MM.1S (cell line): ENCODE results near the gene MXRA7.

Experiments
- EZH2phosphoT487 ChIP-seq: fragments of 300-600 bp; sonication (generic); IDR thresholded peaks from 2 replicates; pipeline ENCODE4 v1.6.1; 2018; ENCODE audit warnings: antibody characterized with exemption, low read length
- TF ChIP-seq, protein P1 (sequence below): fragments of 300-600 bp; sonication (generic); IDR thresholded peaks from 2 replicates; pipeline ENCODE4 v1.5.1; 2016; ENCODE audit warnings: antibody characterized with exemption, low read length, mixed read lengths

DNA sequence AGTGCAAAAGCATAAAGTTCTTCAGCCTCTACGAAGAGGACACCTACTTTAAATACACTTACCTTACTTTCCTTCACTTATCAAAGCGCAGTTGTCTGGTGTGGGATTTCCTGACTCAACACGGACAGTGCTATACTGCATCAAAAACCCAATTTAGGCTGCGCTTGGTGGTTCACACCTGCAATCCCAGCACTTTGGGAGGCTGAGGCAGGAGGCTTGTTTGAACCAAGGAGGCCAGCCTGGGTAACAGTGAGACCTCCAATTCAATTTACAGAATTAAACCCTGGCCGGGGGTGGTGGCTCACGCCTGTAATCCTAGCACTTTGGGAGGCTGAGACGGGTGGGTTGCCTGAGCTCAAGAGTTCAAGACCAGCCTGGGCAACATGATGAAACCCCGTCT is 11.5 kb upstream of the MXRA7 start:
- TF ChIP-seq, protein P1, sequence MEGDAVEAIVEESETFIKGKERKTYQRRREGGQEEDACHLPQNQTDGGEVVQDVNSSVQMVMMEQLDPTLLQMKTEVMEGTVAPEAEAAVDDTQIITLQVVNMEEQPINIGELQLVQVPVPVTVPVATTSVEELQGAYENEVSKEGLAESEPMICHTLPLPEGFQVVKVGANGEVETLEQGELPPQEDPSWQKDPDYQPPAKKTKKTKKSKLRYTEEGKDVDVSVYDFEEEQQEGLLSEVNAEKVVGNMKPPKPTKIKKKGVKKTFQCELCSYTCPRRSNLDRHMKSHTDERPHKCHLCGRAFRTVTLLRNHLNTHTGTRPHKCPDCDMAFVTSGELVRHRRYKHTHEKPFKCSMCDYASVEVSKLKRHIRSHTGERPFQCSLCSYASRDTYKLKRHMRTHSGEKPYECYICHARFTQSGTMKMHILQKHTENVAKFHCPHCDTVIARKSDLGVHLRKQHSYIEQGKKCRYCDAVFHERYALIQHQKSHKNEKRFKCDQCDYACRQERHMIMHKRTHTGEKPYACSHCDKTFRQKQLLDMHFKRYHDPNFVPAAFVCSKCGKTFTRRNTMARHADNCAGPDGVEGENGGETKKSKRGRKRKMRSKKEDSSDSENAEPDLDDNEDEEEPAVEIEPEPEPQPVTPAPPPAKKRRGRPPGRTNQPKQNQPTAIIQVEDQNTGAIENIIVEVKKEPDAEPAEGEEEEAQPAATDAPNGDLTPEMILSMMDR, result no peak
- no peak for TF ChIP-seq EZH2phosphoT487
